Measurements from ENCODE around the gene KCNC1.

KCNC1 gene

DNA sequence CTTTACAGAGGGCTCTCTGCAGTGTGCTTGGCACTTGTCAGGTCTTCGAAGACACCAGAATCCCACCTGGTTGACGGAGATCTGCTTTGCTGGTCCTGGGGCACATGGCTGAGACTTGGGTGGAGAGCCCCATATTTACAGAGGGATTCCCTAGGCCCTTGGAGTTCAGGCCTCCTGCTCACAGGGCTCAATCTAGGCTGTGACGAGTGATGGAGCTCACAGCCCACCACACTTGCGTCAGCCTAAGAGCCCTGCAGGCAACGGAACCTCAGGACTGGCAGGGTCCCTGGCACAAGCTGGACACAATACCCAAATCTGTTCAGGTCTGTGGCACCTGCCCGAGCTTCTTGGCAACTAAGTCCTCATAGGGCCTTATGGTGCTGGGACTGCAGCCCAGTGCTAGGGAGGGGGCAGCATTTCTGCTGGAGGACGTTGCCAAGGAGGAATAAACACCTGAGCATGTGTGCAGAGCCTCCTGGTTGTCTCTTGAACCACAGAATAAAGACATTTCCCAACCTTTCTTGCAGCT, 59.1 kb downstream of the KCNC1 start:
- no peak for DNase-seq (ENCODE audit: low read depth)

DNA sequence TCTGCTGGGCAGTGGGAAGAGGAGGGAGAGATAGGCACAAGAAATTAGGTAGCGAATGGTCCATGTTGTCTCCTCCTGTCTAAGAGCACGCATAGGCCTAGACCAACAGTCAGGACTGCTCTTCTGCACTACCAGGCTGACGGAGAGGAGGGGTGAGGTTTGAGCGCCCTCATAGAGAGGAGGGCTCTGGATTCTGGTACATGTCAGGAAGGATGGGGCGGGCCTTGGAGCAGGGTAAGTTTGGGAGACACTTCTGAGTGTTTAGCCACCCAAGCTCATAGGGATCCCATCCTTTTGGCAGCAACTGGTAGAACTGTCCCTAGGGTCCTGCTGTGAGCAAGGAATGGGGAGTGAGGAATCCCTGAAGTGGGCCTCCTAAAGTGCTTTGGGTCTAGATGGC, 60.4 kb downstream of the KCNC1 start:
- no peak for DNase-seq (ENCODE audit: low read depth)

DNA sequence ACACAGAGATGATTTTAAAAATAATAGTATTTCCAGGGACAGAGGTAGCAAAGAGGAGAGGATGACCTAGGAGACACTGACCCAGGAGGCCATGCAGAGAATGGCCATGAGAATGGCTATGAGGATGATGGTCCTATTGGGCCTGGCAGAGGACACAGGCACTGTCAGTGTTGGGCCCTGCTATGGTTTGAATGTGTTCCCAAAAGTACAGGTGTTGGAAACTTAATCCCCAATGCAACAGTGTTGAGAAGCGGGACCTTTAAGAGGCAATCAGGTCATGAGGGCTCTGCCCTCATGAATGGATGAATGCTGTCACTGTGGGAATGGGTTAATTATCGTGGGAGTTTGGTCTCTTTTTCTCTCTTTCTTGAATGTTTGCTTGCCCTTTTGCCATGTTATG, 61.6 kb downstream of the KCNC1 start:
- no peak for DNase-seq (ENCODE audit: low read depth)

DNA sequence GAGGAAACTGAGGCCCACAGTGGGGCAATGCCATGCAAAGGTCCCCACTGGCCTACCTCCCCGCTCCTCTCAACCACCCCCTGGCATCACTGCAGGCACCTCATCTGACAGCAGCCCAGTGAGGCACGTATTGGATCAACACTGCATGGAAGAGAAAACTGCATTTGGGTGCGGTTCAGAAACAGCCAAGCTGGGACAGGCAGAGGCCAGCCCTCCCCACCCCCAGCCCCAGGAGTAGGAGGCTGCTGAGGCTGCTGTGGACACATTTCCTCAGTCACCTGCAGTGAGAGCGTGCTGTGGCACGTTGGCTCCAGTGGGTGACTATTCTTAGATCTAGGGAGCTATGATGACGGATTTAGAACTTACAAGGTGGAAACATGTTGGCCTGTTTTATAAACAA, 63.7 kb downstream of the KCNC1 start:
- no peak for DNase-seq (ENCODE audit: low read depth)

DNA sequence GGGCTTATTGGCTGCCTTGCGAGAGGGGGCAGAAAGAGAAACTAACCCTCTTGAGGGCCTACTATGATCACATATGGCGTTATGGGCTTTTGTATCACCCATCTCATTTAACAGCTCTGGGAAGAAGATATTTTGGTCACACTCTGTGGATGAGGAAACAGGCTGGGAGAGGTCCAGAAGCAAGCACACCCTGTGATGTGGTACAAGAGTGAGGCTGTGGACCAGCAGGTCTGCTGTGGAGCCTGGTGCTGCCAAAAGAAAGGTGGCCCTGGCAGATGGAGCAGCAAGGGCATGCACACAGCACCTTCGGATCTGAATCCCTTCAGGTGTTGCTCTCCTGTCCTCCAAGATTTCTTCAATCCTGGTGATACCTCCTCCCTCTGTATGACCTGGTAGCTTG, 64.1 kb downstream of the KCNC1 start:
- DNase-seq (ENCODE audit: low read depth): no peak

DNA sequence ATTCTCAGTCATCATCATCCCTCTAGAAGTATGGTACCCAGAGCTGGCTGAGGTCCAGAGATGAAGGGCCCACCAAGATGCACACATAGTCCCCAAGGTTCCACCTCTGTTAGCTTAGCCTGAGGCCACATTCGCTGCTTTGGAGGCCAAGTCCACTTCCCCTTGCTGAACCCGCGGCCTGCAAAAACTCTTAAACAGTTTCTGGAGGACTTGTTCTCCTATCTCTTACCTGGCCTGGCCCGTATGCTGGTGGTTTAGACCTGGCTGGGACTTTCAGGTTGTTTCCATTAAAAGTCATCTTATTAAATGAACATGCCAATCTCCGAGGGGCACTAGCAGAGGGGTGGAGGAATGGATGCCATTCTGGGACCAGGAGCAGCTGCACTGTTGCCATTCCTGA, 64.6 kb downstream of the KCNC1 start:
- DNase-seq (ENCODE audit: low read depth): no peak

DNA sequence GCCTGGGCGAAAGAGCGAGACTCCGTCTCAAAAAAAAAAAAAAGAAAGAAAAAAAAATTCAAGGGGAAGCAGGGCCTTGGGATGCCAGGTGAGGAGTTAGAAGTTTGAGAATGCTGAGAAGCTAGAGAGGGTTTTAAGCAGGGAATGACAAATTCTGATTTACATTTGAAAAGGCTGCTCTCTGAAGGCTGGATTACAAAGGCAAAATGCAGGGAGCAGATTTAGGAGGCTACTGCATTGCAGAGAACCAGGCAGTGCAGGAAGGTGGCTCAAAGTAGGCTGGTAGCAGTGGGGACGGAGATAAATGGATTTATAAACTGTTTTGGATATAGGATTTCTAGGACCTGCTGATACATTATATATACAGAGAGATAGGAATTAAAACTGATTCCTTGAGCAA, 66.6 kb downstream of the KCNC1 start:
- no peak for DNase-seq (ENCODE audit: low read depth)

DNA sequence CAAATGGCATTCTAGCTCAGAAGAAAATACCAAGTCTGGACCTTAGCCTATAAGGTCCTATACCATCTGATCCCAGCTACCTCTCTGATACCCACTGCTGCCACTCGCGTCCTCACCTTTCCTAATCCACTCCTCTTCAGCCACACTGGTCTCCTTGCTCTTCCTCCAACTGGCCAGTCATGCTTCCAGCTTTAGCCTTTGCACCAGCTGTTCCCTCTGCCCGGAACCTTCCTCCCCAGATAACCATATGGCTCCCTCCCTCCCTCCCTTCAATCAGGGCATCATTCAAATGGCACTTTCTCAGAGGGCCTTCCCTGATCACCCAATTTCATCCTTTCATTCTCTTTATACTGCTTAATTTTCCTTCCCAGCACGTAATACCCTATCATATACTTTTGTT, 67.9 kb downstream of the KCNC1 start:
- no peak for DNase-seq (ENCODE audit: low read depth)

DNA sequence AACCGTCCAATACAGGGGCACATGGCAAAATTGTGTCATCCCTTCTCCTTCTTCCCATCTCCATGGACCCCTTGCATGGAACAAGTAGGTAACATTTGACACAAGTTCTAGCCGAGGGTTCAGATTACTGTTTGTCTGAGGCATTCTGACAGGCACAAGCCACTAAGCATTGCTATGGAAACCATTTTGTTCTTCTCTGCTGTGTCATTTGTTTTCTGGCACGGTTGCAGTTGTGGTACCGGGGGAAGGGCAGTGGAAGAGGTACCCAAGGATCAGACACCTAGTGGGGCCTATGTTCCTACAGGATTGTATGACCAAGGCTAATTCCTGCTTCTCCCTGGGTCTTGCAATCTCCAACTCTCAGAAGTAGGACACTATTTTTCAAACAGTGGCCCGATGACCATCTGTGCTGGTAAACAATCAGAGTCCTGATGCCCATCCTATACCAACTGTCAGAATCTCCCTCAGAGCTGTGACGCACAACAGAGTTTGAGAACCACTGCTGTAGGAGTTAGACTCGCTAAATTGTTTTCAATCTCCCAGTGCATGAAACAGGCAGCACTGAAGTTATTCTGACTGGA, 69.3 kb downstream of the KCNC1 start:
- DNase-seq (ENCODE audit: low read depth): no peak

DNA sequence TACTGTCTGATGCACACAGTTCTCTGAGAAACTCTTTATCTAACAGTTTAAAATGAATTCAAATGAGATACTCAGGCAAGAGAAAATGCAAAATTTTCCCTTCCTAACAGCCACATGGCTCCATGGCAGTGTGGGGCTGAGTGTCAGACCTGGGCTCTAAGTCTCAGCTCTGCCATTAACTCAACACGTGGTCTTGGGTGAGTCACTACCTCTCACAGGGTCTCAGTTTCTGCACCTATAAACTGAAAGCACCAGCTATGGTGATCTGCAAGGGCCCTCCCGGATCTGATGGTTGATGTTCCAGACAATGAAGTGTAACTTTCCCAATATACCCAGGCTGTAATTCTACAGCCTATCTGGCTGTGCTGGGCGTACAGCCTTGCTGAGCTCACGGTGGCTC, 70.5 kb downstream of the KCNC1 start:
- DNase-seq (ENCODE audit: low read depth): no peak

DNA sequence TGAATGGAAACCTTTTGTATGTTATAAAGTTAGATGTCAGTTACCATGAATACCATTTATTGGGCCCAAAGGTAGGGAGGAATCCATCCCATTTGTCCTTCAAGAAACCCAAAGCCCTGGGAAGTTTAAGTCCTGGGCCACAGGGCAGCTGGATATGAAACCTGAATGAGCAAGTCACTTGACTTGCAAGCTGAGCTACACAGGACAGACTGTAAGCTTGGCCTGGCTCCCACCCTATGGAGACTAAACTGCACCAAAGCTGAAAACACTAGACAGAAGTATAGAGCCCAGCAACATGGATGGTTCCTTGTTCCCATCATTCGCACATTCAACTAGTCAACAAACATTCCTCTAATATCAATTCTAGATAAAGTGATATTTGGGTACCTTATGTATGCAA, 71.3 kb downstream of the KCNC1 start:
- no peak for DNase-seq (ENCODE audit: low read depth)

DNA sequence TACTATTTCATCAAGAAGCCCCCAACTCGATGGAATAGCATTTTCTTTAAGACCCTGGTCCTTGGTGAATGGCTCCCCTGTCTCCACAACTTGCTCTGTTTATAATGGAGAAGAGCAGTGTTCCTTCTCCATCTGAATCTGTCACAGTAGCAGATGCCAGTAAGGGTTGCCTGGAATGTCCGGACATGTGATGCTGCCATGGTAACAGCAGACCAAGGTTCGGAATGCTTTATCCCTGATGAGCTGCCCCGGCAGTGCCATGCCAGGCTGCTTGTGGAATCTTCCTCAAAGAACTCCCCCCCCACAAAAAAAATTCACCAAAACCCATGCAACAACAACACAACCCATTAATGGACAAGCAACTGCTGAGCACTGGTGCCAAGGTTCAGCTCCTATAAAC, 72.5 kb downstream of the KCNC1 start:
- DNase-seq (ENCODE audit: low read depth): no peak

DNA sequence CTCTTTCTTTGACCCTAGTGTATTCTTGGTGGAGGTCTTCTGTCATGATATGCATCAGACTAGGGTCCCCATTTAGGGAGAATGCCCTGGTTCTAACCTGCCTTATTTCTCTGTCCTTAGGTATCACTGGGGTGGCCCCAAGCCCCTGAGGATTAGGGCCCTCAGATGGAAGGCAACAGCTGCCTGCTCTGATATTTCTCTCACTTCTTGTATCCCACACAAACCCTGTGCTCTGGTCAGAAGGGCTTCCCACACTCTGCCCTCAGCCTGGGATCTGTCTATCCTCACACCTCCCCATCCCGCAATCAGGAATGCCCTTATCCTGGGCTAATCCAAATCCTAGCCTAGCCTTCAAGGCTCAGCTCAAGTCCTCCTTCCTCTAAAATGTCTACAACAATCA, 75.5 kb downstream of the KCNC1 start:
- no peak for DNase-seq (ENCODE audit: low read depth)

DNA sequence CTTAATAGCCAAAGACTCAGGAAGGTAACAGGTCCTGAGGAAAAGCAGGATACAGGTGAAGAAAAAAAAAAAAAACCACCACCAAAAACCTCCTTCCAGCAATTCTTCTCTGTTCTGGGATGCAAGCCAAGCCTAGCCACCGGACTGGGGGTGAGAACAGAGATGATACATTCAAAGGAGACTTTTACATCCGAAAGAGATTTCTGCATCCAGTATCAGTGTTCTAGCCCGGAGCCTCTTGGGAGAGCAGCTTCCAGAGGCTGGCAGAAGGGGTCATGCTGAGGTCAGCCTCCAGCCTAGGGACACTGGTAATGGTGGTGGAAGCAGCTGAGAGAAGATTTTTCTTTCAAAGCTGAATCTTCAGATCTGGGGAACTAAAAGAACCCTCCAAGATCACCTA, 76.2 kb downstream of the KCNC1 start:
- no peak for DNase-seq (ENCODE audit: low read depth)

DNA sequence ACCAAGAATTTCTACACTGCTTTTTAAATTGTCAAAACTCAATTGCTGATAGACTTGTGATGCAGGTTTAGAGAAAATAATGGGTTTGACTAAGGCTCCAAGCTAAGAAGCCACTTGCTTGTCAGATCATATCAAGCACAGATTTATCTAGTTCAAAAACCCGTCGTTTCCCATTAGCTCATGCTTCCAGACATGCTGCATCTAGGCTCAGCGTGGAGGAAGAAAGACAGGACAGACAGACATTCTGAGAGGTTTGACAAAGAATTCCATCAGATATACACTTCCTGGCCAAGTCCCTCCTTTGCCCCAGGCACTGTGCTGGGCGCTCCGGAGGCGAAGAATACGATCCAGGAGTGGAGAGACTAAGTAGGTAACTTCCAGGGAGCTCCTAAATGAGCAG, 76.8 kb downstream of the KCNC1 start:
- DNase-seq (ENCODE audit: low read depth): no peak

DNA sequence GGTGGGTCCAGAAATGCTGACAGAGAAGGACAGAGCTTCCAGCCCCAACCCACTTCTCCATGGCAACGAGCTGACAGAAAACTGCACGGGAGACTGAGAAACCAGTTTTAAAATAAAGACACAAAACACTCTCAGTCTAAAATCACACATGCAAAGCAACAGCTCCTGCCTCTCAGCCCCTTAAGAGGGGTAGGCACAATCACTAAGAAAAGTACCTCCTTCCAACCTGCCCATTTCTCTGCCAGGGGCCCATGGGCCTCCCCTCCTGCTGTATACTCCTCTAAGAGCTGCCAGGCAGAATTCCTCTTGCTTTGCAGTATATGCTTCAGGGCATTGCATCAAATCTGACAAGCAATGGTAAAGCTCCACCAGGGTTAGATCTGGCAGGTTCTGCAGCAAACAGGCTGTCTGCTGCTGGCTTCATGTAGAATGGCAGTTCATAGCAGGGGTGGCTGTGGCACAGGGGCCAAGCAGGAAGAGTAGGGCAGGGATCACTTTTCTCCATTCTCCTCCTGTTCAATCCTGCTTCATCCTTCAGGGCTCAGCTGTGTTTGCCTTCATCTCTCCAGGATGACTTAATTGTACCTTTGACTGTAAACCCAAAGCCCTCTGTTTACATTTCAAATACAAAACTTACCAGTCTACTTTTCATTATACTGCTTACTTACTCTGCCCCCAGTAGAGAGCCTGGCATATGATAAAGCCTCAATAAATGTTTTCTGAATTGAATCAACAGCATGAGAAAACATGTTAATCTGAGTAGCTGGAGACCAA, 77.7 kb downstream of the KCNC1 start:
- no peak for DNase-seq (ENCODE audit: low read depth)

DNA sequence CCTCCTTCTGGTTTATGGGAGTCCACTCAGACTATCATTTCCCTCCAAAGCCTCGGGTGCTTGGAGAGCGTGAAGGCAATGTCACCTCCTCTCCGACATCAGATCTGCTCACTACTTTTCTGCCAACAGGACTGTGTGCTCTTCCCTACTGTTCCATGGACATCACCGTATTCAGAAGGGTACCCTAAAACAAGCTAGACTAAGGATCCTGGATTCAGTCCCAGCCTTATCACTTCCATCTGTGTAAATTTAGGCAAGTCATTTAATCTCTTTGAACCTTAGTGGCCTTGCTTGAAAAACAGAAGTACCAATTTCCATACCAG, 78.2 kb downstream of the KCNC1 start:
- DNase-seq (ENCODE audit: low read depth): no peak

DNA sequence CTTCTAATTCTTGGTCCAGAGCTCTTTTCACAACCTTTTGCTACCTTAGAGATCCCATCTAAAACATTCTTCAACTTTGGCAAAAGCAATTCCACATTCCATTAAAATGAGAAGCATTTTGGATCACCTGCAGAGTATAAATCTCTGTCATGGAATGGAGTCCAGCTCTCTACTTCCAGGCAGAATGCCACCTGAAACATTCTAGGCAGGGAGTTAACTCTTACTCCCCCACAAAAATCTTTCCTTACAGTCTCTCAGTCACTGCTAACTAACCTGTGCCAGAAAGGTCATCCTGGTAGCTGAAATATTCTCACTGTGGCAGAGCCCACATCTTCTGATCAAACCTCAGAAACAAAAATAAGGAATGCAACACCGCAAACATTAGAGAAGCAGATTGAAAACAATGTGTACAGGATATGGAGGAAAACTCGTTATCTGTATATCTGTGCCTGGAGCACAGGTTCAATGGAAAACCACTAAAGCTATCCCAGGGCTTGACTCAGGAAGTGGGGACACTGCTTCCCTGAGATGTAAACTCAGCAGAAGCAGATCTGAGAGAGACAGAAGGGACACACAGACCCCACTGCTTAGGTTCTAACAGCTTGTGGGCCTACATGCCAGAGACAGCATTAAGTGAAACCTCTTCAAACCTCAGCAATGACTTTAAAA, 78.9 kb downstream of the KCNC1 start:
- DNase-seq (ENCODE audit: low read depth): no peak

DNA sequence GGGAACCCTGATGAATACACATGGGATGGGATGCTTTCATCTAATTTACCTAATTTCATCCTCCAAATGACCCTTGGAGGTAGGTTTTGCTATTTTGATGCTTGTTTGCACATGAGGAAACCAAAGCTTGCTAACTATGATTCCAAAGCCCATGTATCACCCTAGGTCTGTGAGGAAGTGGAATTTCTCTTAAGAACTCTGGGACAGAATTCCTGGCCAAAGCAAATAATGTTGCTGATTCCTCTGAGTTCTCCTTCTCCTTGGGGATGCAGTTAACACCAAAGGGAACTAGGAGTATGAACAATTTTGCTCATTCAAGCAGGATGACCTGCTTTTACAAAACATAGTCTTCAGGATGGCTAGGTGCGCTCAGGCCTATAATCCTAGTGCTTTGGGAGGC, 80.0 kb downstream of the KCNC1 start:
- DNase-seq (ENCODE audit: low read depth): no peak

DNA sequence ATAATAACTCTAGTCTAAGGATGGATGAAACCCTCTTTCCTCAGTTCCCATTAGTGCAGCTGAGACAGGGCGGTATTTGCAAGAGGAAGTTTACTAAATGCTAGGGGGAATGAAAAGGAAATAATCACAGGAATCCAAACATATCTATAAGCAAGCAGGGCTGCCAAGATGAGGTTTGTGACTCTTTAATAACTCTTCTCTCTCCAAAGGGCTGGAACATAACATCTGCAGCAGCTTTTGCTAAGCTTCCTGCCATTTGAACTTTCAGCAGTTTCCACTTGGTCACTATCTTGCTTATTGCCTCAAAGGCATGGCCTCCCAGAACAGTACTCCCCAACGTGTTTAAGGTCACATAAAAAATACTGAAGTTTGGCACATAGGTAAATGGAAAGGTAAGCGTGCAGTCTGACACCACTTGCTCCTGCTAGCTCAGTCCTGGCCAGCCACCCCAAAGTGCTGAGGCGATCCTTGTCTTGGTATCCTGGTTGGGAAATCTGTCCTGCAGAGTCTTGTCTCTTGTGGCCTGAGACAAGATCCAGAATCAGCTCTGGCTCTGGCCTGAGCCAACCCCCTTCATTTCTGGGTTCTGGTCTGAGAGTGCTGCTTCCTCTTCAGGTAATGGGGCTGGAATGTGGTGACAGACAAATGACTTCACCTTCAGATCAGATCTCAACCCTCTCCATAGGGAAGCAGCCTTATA, 81.8 kb downstream of the KCNC1 start:
- no peak for DNase-seq (ENCODE audit: low read depth)

DNA sequence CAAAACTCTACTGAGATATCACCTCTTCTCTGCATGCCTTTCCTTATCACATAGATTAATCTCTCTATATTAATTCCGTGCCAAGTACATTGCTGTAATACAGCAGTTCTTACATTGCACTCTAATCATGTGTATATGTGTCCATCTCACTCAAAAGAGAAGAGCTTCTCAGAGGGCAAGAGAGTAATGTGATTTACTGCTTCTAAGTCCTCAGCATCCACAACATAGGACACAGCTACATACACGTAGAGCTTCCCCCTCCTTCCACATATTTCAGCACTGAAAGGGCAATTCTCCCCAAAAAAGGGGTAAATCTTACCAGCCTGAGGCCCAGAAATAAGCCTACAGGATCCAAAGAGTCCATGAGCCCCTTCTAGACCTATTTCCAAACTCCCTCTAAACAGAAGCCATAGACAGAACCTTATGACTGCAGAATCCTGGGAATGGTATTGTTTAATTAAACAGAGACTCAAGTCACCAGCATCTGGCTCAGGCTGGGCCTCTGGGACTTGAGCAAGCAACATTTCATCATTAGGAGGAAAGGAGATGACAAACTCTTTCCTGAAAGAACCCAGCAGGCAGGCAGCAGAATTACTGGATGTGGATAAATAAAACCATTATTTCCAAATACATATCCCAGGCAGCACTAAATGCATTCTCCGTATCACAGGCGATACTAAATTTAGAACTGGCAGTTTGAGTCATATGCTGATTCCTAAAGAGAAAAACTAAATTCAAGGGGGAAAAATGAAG, 87.2 kb downstream of the KCNC1 start:
- DNase-seq (ENCODE audit: low read depth): no peak

DNA sequence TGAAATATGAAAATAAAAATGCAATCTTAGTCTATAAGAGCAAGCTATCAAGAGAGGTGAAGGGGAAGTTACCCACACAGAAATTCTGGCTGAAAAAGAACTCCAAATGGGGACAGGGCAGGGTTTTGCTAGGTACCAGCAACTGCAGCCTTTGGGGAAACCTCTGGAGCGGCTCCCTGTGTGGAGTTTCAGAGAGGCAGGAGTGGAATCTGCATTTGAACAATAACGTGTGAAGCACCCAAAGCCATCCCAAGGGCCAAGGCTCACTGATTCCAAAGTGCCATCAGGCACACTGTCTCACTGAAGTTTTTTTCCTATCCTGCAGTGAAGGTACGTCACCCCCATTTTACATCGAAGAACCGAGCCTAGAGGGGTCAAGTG, 87.8 kb downstream of the KCNC1 start:
- DNase-seq (ENCODE audit: low read depth): no peak

Measured in activated T-cell treated with anti-CD3 and anti-CD28 coated beads for 1 hour (primary cell).